CD8-positive, alpha-beta memory T cell (primary cell): ENCODE data around the gene SPRR2G. TPM values are rescaled to one million over a fixed set of nuclear protein-coding genes. Genes with fewer than 3 reads are reported as not detected.
"Not testable (repeated sequence)": the region's sequence is repeated elsewhere in the genome, so short reads cannot be mapped to it uniquely, and the experiment has no call there.

Source experiments
- CTCF ChIA-PET: fragments of 350-600 bp; sonication (Branson Sonifier 250); formaldehyde crosslinking; loops from one replicate; lab custom pipeline; 2021; ENCODE audit warnings: antibody characterized with exemption; lab: Charles Lee
- POLR2A ChIA-PET: fragments of 350-600 bp; sonication (Branson Sonifier 250); formaldehyde crosslinking; loops from one replicate; lab custom pipeline; 2021; ENCODE audit warnings: antibody characterized with exemption; lab: Charles Lee
- DNase-seq, 5 donors: peaks; one replicate each; pipeline versions ENCODE4 v3.0.0 to v3.0.0-alpha.2; 2020 to 2022; ENCODE audit warnings: mixed read lengths in 1 of 5
- H3K27ac ChIP-seq: one replicate; pipeline ENCODE4 v1.7.0; 2013; ENCODE audit warnings: low read depth, mild to moderate bottlenecking, low read length, moderate library complexity
- H3K27me3 ChIP-seq: 2 replicates; pipeline ENCODE4 v1.7.0; 2013; ENCODE audit warnings: low read length, mild to moderate bottlenecking; ENCODE audit not compliant: insufficient read depth, poor library complexity, severe bottlenecking
- H3K36me3 ChIP-seq: 2 replicates; pipeline ENCODE4 v1.7.0; 2013; ENCODE audit warnings: mild to moderate bottlenecking, low read length, moderate library complexity; ENCODE audit not compliant: insufficient read depth
- H3K4me1 ChIP-seq: 2 replicates; pipeline ENCODE4 v1.7.0; 2013; ENCODE audit warnings: mild to moderate bottlenecking, low read length, moderate library complexity; ENCODE audit not compliant: insufficient read depth
- H3K4me3 ChIP-seq: 2 replicates; pipeline ENCODE4 v1.7.0; 2013; ENCODE audit warnings: mild to moderate bottlenecking, low read length
- H3K9me3 ChIP-seq: 2 replicates; pipeline ENCODE4 v1.7.0; 2013; ENCODE audit warnings: mild to moderate bottlenecking, low read length
- H3K27ac Mint-ChIP-seq, 8 donors: one replicate each; pipeline ENCODE4 v1.8.0; 2020 to 2021; ENCODE audit warnings: mixed read lengths in 8 of 8, mild to moderate bottlenecking in 6 of 8, inconsistent platforms in 3 of 8, moderate library complexity in 3 of 8
- H3K27me3 Mint-ChIP-seq, 2 donors: one replicate each; pipeline ENCODE4 v1.8.0; 2020 to 2021; ENCODE audit warnings: mixed read lengths in 2 of 2, mild to moderate bottlenecking in 1 of 2, moderate library complexity in 1 of 2
- H3K36me3 Mint-ChIP-seq, 3 donors: one replicate each; pipeline ENCODE4 v1.8.0; 2020 to 2021; ENCODE audit warnings: mixed read lengths in 3 of 3, inconsistent platforms in 1 of 3, mild to moderate bottlenecking in 1 of 3
- H3K4me1 Mint-ChIP-seq, 3 donors: one replicate each; pipeline ENCODE4 v1.8.0; 2020 to 2021; ENCODE audit warnings: mixed read lengths in 3 of 3, inconsistent platforms in 1 of 3, mild to moderate bottlenecking in 1 of 3
- H3K4me3 Mint-ChIP-seq, 7 donors: one replicate each; pipeline ENCODE4 v1.8.0; 2020 to 2021; ENCODE audit warnings: mixed read lengths in 7 of 7, mild to moderate bottlenecking in 6 of 7, moderate library complexity in 4 of 7, inconsistent platforms in 2 of 7
- H3K9me3 Mint-ChIP-seq, 5 donors: one replicate each; pipeline ENCODE4 v1.8.0; 2020 to 2022; ENCODE audit warnings: mixed read lengths in 5 of 5, mild to moderate bottlenecking in 3 of 5, moderate library complexity in 2 of 5, inconsistent platforms in 1 of 5
- polyA plus RNA-seq: library from polyadenylated mRNA; unstranded; fragments of 300-500 nt; fragmentation: Illumina TruSeq; gene quantifications from one replicate; pipeline ENCODE4 v1.2.3, GENCODE V29; 2021
- total RNA-seq, 2 experiments: library from RNA; stranded (reverse); gene quantifications; one replicate each; pipeline ENCODE4 v1.2.3, GENCODE V29; 2021

SPRR2G gene
- total and polyA plus RNA-seq, 3 experiments from 2014 or later = not detected

DNA sequence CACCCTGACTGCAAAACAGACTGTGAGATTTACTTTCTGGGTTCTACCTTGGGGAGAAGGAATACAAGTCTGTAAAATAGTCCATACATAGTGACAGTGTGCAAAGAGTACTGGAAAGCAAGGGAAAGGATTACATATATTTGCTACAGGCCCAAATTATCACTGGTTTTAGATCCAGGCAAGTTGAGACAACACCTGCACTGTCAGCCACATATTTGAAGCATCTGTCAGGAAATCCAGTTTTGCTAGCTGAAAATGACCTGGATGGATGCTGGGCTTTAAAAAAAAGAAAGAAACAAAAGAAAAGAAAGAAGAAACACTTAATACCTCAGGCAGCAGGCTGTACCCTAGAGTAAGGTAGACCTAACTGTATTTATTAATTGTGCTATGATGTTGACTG is 23.9 kb upstream of the SPRR2G start:
- no peak overlapping the region for H3K27ac ChIP-seq
- peaks cover 7 to 19% of the 10 kb centered on the region in 2 donors for H3K27me3 Mint-ChIP-seq
- DNase-seq = no peak
- ChIA-PET CTCF (no interaction called here), POLR2A (no interaction called here)
- no peaks in the 10 kb centered on the region for H3K4me1 ChIP-seq
- H3K27ac Mint-ChIP-seq = no peak overlapping the region
- H3K36me3 Mint-ChIP-seq = no peaks in the 10 kb centered on the region
- no peaks in the 10 kb centered on the region for H3K4me1 Mint-ChIP-seq
- H3K27me3 ChIP-seq = peaks cover 10% of the 10 kb centered on the region
- no peak overlapping the region for H3K4me3 Mint-ChIP-seq
- H3K36me3 ChIP-seq = no peaks in the 10 kb centered on the region
- H3K9me3 ChIP-seq = no peaks in the 10 kb centered on the region
- no peak overlapping the region for H3K4me3 ChIP-seq
- H3K9me3 Mint-ChIP-seq = no peaks in the 10 kb centered on the region

DNA sequence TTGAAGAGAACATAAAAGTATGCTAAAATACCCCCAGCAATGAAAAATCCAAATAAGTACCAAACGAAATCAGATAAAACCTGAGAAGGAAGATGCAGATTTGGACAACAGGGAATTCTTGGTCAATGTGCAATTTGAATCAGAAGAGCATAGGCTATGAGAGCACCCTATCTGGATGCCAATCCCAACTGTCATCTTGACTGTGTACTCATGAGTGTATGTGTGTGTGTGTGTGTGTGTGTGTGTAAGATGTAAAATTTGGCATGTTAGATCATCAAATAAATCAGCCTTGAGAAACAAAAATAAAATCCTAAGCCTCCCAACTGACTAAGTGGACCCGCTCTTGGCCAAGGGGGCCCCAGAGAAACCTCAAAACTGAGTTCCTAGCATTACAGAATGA is 18.0 kb upstream of the SPRR2G start:
- H3K4me3 ChIP-seq = no peak overlapping the region
- Mint-ChIP-seq H3K36me3 (no peaks in the 10 kb centered on the region), H3K27me3 (peaks cover 25 to 48% of the 10 kb centered on the region in 2 donors), H3K4me1 (no peaks in the 10 kb centered on the region), H3K4me3 (no peak overlapping the region), H3K27ac (no peak overlapping the region), H3K9me3 (no peaks in the 10 kb centered on the region)
- no peak overlapping the region for H3K27ac ChIP-seq
- ChIA-PET POLR2A (no interaction called here), CTCF (no interaction called here)
- peaks cover 10% of the 10 kb centered on the region for H3K27me3 ChIP-seq
- H3K36me3 ChIP-seq = no peaks in the 10 kb centered on the region
- DNase-seq = no peak
- no peaks in the 10 kb centered on the region for H3K9me3 ChIP-seq
- H3K4me1 ChIP-seq = no peaks in the 10 kb centered on the region

- Histone ChIP-seq H3K4me1 (no peaks in the 10 kb centered on the region), H3K4me3 (no peak overlapping the region), H3K9me3 (no peaks in the 10 kb centered on the region), H3K27ac (no peak overlapping the region), H3K36me3 (no peaks in the 10 kb centered on the region), H3K27me3 (no peaks in the 10 kb centered on the region)
- Mint-ChIP-seq H3K4me3 (no peak overlapping the region), H3K27ac (no peak overlapping the region), H3K27me3 (peaks cover 19 to 48% of the 10 kb centered on the region in 2 donors), H3K9me3 (peaks cover 11 to 23% (median 17%) of the 10 kb centered on the region in 5 donors), H3K4me1 (no peaks in the 10 kb centered on the region), H3K36me3 (no peaks in the 10 kb centered on the region)
- ChIA-PET CTCF (no interaction called here), POLR2A (no interaction called here)
- DNase-seq = no peak
Measured at GRCh38 chr1:153155541-153155940, 4.9 kb upstream of the SPRR2G start.

DNA sequence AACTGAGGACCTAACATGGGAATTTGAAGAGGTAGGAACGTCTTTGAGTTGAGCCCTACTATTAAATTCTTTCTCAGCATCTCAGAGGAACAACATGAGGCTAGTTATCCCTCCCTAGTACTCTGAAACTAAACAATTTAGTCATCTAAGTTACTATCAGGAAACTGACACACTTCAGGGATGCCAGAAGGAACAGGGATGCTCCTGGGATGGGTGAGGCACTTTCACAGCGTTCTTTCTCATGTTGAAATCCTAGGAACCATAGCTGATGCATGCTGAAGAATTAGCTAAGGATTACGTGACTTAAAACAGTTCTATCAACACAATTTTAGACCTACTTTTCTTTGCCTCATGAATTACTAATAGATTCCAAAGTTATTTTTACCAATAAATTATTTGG is 1.8 kb upstream of the SPRR2G start:
- POLR2A ChIA-PET = no interaction called here

GRCh38 chr1:153141377-153141776 is 9.3 kb downstream of the SPRR2G start:
- H3K9me3 ChIP-seq = no peaks in the 10 kb centered on the region
- H3K27ac ChIP-seq = no peak overlapping the region
- DNase-seq = no peak
- Mint-ChIP-seq H3K27ac (no peak overlapping the region), H3K4me1 (no peaks in the 10 kb centered on the region), H3K36me3 (no peaks in the 10 kb centered on the region), H3K4me3 (no peak overlapping the region), H3K9me3 (peaks cover 0 to 1% (median 0%) of the 10 kb centered on the region in 5 donors), H3K27me3 (peaks cover 13 to 44% of the 10 kb centered on the region in 2 donors)
- CTCF ChIA-PET = no interaction called here
- no peaks in the 10 kb centered on the region for H3K36me3 ChIP-seq
- H3K27me3 ChIP-seq = no peaks in the 10 kb centered on the region
- H3K4me3 ChIP-seq = no peak overlapping the region
- H3K4me1 ChIP-seq = no peaks in the 10 kb centered on the region
- POLR2A ChIA-PET = no interaction called here

More for the DNA sequence above, 1.8 kb upstream of the SPRR2G start:
- H3K4me1 Mint-ChIP-seq = no peaks in the 10 kb centered on the region
- CTCF ChIA-PET = no interaction called here
- no peak overlapping the region for H3K4me3 Mint-ChIP-seq
- Histone ChIP-seq H3K27me3 (no peaks in the 10 kb centered on the region), H3K9me3 (no peaks in the 10 kb centered on the region), H3K4me1 (no peaks in the 10 kb centered on the region), H3K36me3 (no peaks in the 10 kb centered on the region), H3K27ac (no peak overlapping the region), H3K4me3 (no peak overlapping the region)
- H3K36me3 Mint-ChIP-seq = no peaks in the 10 kb centered on the region
- peaks cover 0 to 4% (median 2%) of the 10 kb centered on the region in 5 donors for H3K9me3 Mint-ChIP-seq
- no peak for DNase-seq
- no peak overlapping the region for H3K27ac Mint-ChIP-seq
- H3K27me3 Mint-ChIP-seq = peaks cover 16 to 54% of the 10 kb centered on the region in 2 donors

DNA sequence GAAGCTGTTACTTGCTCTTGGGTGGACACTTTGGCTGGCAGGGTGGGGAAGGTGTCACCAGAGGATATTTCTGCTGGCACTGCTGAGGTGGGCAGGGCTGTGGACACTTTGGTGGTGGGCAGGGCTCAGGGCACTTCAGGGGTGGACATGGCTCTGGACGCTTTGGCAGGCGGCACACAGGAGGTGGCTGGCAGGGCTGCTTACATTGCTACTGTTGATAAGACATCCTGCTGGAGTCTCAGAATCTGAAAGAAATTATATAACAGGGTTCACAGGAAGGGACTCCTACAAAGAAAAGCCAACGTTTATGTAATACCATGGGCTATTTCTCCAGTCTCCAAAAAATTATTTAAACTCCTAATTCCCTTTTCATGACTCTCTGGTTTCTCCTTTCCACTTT is 10.2 kb downstream of the SPRR2G start:
- peaks cover 0 to 1% (median 0%) of the 10 kb centered on the region in 5 donors for H3K9me3 Mint-ChIP-seq
- POLR2A ChIA-PET = no interaction called here
- peak in 1 of 5 donors; percentile 34 for DNase-seq
- no peak overlapping the region for H3K27ac Mint-ChIP-seq
- no peaks in the 10 kb centered on the region for H3K36me3 ChIP-seq
- no peaks in the 10 kb centered on the region for H3K4me1 ChIP-seq
- no peaks in the 10 kb centered on the region for H3K27me3 ChIP-seq
- no peaks in the 10 kb centered on the region for H3K36me3 Mint-ChIP-seq
- no peaks in the 10 kb centered on the region for H3K4me1 Mint-ChIP-seq
- H3K9me3 ChIP-seq = no peaks in the 10 kb centered on the region
- no peak overlapping the region for H3K27ac ChIP-seq
- H3K27me3 Mint-ChIP-seq = peaks cover 12 to 41% of the 10 kb centered on the region in 2 donors
- H3K4me3 ChIP-seq = no peak overlapping the region
- no peak overlapping the region for H3K4me3 Mint-ChIP-seq
- CTCF ChIA-PET = no interaction called here

DNA sequence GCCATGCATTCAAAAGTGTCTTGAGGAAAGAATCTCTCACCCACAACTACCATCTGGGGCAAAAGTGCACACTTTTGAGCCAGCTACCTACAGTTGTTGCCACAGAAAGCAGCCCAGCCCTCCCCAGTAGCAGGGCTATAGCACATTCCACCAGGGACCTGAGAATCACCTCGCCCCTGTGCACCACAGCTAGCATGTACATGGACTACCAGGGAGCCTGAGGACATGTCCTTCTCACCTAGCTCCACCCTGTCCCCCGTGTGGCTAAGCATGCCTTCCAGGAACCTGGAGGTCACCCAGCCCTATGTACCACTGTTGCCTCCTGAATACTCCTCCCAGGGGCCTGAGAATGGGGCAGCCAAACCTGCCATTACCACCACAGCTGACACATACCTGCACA is 16.9 kb downstream of the SPRR2G start:
- Mint-ChIP-seq H3K36me3 (peaks cover 0 to 4% (median 0%) of the 10 kb centered on the region in 3 donors), H3K27ac (no peak overlapping the region), H3K27me3 (peaks cover 26 to 68% of the 10 kb centered on the region in 2 donors), H3K4me1 (no peaks in the 10 kb centered on the region), H3K4me3 (no peak overlapping the region), H3K9me3 (peaks cover 0 to 3% (median 1%) of the 10 kb centered on the region in 5 donors)
- H3K4me3 ChIP-seq = no peak overlapping the region
- peaks cover 3% of the 10 kb centered on the region for H3K27me3 ChIP-seq
- no peaks in the 10 kb centered on the region for H3K36me3 ChIP-seq
- no peaks in the 10 kb centered on the region for H3K9me3 ChIP-seq
- DNase-seq = no peak
- H3K27ac ChIP-seq = no peak overlapping the region
- ChIA-PET POLR2A (no interaction called here), CTCF (no interaction called here)
- H3K4me1 ChIP-seq = no peaks in the 10 kb centered on the region

- ChIA-PET CTCF (no interaction called here), POLR2A (no interaction called here)
- H3K4me1 ChIP-seq = no peaks in the 10 kb centered on the region
- H3K27ac ChIP-seq = no peak overlapping the region
- no peak overlapping the region for H3K4me3 ChIP-seq
- peaks cover 3% of the 10 kb centered on the region for H3K27me3 ChIP-seq
- H3K9me3 ChIP-seq = no peaks in the 10 kb centered on the region
- Mint-ChIP-seq H3K9me3 (peaks cover 0 to 3% (median 1%) of the 10 kb centered on the region in 5 donors), H3K4me3 (no peak overlapping the region), H3K36me3 (peaks cover 0 to 4% (median 0%) of the 10 kb centered on the region in 3 donors), H3K27me3 (peaks cover 26 to 66% of the 10 kb centered on the region in 2 donors), H3K27ac (no peak overlapping the region), H3K4me1 (no peaks in the 10 kb centered on the region)
- no peak for DNase-seq
- H3K36me3 ChIP-seq = no peaks in the 10 kb centered on the region
Measured at GRCh38 chr1:153133267-153133666, 17.4 kb downstream of the SPRR2G start.

GRCh38 chr1:153128688-153129087 is 22.0 kb downstream of the SPRR2G start:
- Mint-ChIP-seq H3K9me3 (peaks cover 8 to 16% (median 10%) of the 10 kb centered on the region in 5 donors), H3K27me3 (peaks cover 9 to 34% of the 10 kb centered on the region in 2 donors)
- H3K4me3 ChIP-seq, H3K36me3 ChIP-seq, DNase-seq, H3K27ac Mint-ChIP-seq, H3K27me3 ChIP-seq, H3K36me3 Mint-ChIP-seq, H3K27ac ChIP-seq, H3K4me1 Mint-ChIP-seq, CTCF ChIA-PET, H3K4me3 Mint-ChIP-seq, H3K9me3 ChIP-seq, H3K4me1 ChIP-seq, POLR2A ChIA-PET: not testable (repeated sequence)
